Right lobe of liver (tissue), 4 donors: Measurements from ENCODE around the gene SMIM23.

ENCODE experiments used
- CTCF ChIP-seq, 4 donors: fragments of 200-600 bp in 3 of 4; fragments of 450-650 bp in 1 of 4; IDR thresholded peaks; one replicate each; pipeline versions ENCODE4 v1.5.1 to v1.8.0; 2016 to 2022; ENCODE audit warnings: antibody characterized with exemption in 4 of 4, mild to moderate bottlenecking in 2 of 4
- POLR2A ChIP-seq: fragments of 450-650 bp; IDR thresholded peaks from one replicate; pipeline ENCODE4 v1.6.1; 2017; ENCODE audit warnings: antibody characterized with exemption, mild to moderate bottlenecking
- donor health status: DM: no; HTN: no; CAD: no.
- donor health status: DM: no; HTN: no; CAD: no.
- donor health status: DM: no; HTN: yes; CAD: no.

- TF ChIP-seq CTCF (IDR thresholded peaks at IDR 0.05) (no peak), POLR2A (no peak)
Observed at GRCh38 chr5:171820561-171820960, 34.9 kb downstream of the SMIM23 start.
